ENCODE data around the gene SMO. TPM values are rescaled to one million over a fixed set of nuclear protein-coding genes. Genes with fewer than 3 reads are reported as not detected.

The SMO gene
- total and polyA plus RNA-seq, 2 donors (not counting 1 experiment from before 2014, with no cell fraction given): 4.5 to 12.6 TPM

DNA sequence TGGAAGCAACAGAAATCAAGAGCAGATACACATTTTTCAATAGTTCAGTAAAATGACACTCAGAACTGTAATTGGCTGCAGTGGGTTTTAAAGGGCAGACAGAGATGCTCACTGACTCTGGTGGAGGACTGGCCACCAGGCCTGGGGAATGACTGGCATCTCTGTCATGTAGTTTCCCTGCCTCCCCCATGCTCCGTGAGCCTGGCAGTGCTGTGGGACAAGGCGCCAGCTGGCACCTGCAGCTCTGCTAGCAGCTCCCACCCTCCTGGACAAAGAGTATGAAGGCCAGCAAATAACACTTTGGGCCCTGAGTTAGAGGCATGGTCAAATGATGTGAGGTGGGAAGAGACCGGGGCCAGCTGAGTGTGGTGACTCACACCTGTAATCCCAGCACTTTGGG lies 28.9 kb upstream of the SMO start:
- Histone ChIP-seq H3K79me2 (ENCODE audit: control insufficient read depth, insufficient read depth, low read length) (no peaks in the 10 kb centered on the region), H3K4me1 (ENCODE audit: control insufficient read depth, extremely low read depth, insufficient read depth, low read length) (no peaks in the 10 kb centered on the region)

DNA sequence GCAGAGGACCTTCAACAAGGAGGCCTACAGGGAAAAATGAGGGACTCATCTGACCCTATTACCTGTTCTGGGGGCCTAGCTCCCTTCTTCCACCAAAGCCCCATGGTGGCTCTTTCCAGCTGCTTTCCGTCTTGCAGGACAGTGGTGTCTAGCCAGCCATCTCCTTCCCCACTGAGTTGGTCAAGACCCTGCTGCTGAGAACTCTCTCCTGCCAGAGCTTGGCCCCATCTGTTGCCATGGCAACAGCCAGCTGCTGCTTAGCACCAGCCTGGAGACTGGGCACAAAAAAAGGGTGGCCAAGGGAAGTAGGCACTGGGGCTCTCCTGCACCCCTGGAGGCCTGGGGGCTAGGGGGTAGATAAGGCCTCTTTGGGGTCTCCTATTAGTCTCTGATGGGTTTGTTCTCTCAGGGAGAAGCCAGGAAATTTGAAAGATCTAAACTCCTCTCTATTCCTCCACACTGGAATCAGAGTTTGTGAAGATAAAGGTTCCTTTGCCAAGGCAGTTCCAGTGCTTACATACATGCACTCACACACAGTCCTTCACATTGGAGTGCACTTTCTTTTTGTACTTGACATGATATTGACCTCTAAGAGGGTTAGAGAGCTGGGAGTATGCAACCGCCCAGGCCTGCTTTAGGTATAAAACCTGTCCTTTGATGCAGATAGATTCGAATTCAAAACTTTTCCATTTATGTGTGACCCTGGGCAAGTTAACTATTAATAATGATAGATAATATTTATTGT lies 28.1 kb upstream of the SMO start:
- Histone ChIP-seq H3K36me3 (ENCODE audit: control insufficient read depth, insufficient read depth, low read length) (no peaks in the 10 kb centered on the region), H3K79me2 (ENCODE audit: control insufficient read depth, insufficient read depth, low read length) (no peaks in the 10 kb centered on the region), H3K4me2 (ENCODE audit: extremely low read depth, insufficient read depth, low read length) (no peak overlapping the region), H3K27me3 (ENCODE audit: control insufficient read depth, insufficient read depth, low read length) (no peaks in the 10 kb centered on the region), H3K9ac (ENCODE audit: insufficient read depth, low read length) (no peak overlapping the region), H2AFZ (ENCODE audit: low read length) (no peak overlapping the region), H3K27ac (ENCODE audit: insufficient read depth, low read length) (no peak overlapping the region), H4K20me1 (ENCODE audit: control insufficient read depth, extremely low read depth, insufficient read depth, low read length) (no peaks in the 10 kb centered on the region), H3K4me3 (replicated peaks in 1 of 4; ENCODE audit: control extremely low read depth in 1 of 4, insufficient read depth in 1 of 4, low read depth in 3 of 4, low read length in 4 of 4) (no peak overlapping the region), H3K4me1 (ENCODE audit: control insufficient read depth, extremely low read depth, insufficient read depth, low read length) (no peaks in the 10 kb centered on the region), H3K9me3 (ENCODE audit: control insufficient read depth, insufficient read depth, low read depth, low read length) (no peaks in the 10 kb centered on the region)
- TF ChIP-seq EZH2 (IDR thresholded peaks at IDR 0.05; ENCODE audit: low read length, missing control alignments): no peak
- TF ChIP-seq, protein P1, sequence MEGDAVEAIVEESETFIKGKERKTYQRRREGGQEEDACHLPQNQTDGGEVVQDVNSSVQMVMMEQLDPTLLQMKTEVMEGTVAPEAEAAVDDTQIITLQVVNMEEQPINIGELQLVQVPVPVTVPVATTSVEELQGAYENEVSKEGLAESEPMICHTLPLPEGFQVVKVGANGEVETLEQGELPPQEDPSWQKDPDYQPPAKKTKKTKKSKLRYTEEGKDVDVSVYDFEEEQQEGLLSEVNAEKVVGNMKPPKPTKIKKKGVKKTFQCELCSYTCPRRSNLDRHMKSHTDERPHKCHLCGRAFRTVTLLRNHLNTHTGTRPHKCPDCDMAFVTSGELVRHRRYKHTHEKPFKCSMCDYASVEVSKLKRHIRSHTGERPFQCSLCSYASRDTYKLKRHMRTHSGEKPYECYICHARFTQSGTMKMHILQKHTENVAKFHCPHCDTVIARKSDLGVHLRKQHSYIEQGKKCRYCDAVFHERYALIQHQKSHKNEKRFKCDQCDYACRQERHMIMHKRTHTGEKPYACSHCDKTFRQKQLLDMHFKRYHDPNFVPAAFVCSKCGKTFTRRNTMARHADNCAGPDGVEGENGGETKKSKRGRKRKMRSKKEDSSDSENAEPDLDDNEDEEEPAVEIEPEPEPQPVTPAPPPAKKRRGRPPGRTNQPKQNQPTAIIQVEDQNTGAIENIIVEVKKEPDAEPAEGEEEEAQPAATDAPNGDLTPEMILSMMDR (conservative IDR thresholded peaks at IDR 0.05 in 1 of 2, IDR thresholded peaks at IDR 0.05 in 1 of 2; ENCODE audit: low read depth in 1 of 2, low read length in 2 of 2): no peak
- DNase-seq (ENCODE audit: low read depth in 2 of 2): no peak

More for the DNA sequence above, 28.9 kb upstream of the SMO start:
- Histone ChIP-seq H3K27ac (ENCODE audit: insufficient read depth, low read length) (no peak overlapping the region), H3K9ac (ENCODE audit: insufficient read depth, low read length) (no peak overlapping the region), H4K20me1 (ENCODE audit: control insufficient read depth, extremely low read depth, insufficient read depth, low read length) (no peaks in the 10 kb centered on the region), H2AFZ (ENCODE audit: low read length) (no peak overlapping the region), H3K4me2 (ENCODE audit: extremely low read depth, insufficient read depth, low read length) (no peak overlapping the region), H3K9me3 (ENCODE audit: control insufficient read depth, insufficient read depth, low read depth, low read length) (no peaks in the 10 kb centered on the region), H3K27me3 (ENCODE audit: control insufficient read depth, insufficient read depth, low read length) (no peaks in the 10 kb centered on the region), H3K36me3 (ENCODE audit: control insufficient read depth, insufficient read depth, low read length) (no peaks in the 10 kb centered on the region), H3K4me3 (replicated peaks in 1 of 4; ENCODE audit: control extremely low read depth in 1 of 4, insufficient read depth in 1 of 4, low read depth in 3 of 4, low read length in 4 of 4) (no peak overlapping the region)
- no peak for TF ChIP-seq EZH2 (IDR thresholded peaks at IDR 0.05; ENCODE audit: low read length, missing control alignments)
- TF ChIP-seq, protein P1 (conservative IDR thresholded peaks at IDR 0.05 in 1 of 2, IDR thresholded peaks at IDR 0.05 in 1 of 2; ENCODE audit: low read depth in 1 of 2, low read length in 2 of 2): no peak
- DNase-seq (ENCODE audit: low read depth in 2 of 2): no peak

DNA sequence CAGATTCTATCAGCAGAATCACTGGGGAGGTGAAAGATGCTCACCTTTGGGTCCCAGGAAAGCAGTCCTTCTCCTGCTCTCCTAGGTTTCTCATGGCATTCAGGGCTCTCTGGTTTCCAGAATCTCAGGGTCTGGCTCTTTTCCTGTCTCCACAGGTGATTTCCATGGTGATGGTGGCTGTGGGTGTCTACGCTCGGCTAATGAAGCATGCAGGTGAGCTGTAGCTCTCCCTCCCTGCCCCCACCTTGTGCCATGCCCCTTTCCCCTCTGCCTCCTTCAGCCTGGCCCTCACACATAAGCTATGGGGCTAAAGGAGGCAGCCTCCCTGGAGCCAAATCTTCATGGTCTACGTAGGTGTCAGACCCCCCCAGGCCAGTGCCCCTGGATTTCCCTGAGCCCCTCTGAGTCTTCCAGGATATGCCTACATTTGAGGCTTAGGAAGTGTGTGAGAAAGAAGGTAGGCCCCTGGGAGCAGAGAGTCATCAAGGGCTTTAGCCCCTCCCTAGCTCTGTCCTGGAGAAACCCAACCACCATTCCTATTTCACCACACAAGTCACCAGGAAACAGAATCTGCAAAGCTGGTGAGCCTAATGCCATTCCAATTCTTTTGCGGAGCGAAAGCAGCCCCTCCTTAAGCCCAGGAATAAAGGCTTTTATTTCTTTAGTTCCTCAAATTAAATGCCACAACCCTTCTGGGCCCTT lies 26.8 kb upstream of the SMO start:
- Histone ChIP-seq H3K79me2 (ENCODE audit: control insufficient read depth, insufficient read depth, low read length) (no peaks in the 10 kb centered on the region), H3K4me1 (ENCODE audit: control insufficient read depth, extremely low read depth, insufficient read depth, low read length) (no peaks in the 10 kb centered on the region), H3K9ac (ENCODE audit: insufficient read depth, low read length) (no peak overlapping the region), H3K4me3 (replicated peaks in 1 of 4; ENCODE audit: control extremely low read depth in 1 of 4, insufficient read depth in 1 of 4, low read depth in 3 of 4, low read length in 4 of 4) (no peak overlapping the region), H3K36me3 (ENCODE audit: control insufficient read depth, insufficient read depth, low read length) (no peaks in the 10 kb centered on the region), H4K20me1 (ENCODE audit: control insufficient read depth, extremely low read depth, insufficient read depth, low read length) (no peaks in the 10 kb centered on the region), H3K4me2 (ENCODE audit: extremely low read depth, insufficient read depth, low read length) (no peak overlapping the region), H3K27me3 (ENCODE audit: control insufficient read depth, insufficient read depth, low read length) (peaks cover 1% of the 10 kb centered on the region), H3K27ac (ENCODE audit: insufficient read depth, low read length) (no peak overlapping the region), H3K9me3 (ENCODE audit: control insufficient read depth, insufficient read depth, low read depth, low read length) (no peaks in the 10 kb centered on the region), H2AFZ (ENCODE audit: low read length) (no peak overlapping the region)
- TF ChIP-seq EZH2 (IDR thresholded peaks at IDR 0.05; ENCODE audit: low read length, missing control alignments): no peak
- TF ChIP-seq, protein P1 (conservative IDR thresholded peaks at IDR 0.05 in 1 of 2, IDR thresholded peaks at IDR 0.05 in 1 of 2; ENCODE audit: low read depth in 1 of 2, low read length in 2 of 2): no peak
- no peak for DNase-seq (ENCODE audit: low read depth in 2 of 2)

Measured in fibroblast of lung (primary cell).